GM11168 (cell line): ENCODE data around the gene PALB2.

Experiments
- in situ Hi-C: fragments of 300-500 bp; cut with MboI; formaldehyde crosslinking; loops from one replicate; pipeline ENCODE4 v1.12.0; 2022; ENCODE audit warnings: low sequenced_read_pairs; ENCODE audit not compliant: unreplicated experiment

The PALB2 gene

DNA sequence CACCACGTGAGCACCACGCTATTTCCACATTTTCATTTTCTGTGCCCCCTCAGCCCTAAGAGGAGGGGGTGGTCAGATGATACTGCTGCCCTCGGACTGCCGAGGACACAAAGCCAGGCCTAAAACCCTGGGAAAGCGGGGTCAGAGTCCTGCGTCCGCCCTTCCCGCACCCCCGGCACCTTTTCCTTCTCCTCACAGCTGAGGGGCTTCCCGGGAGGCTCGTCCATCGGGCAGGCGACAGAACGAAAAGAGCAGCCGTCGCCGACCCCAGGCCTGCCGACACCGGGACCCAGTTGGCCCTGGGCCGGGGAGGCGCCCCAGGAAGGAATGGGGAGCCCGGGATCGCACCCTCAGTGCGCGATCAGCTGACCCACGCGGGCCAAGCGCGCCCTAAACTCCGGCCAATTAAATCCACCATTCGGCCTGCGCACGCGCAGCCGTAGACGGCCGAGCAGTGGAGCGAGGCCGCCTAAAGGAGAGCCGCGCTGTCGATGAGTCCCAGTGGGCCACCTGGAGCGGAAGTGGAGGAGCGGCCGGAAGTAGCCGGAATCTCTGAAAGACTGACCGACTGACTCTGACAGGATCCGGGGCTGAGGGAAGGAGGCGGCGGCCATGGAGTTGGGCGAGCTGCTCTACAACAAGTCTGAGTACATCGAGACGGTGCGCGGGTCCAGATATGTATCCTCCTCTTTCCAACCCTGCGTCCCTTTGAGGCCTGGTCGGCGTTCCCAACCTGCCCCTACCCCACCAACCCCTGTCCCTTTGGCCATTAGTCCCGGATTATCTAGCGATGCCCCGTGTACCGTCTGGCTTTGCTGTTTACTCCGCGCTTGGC lies at the start of gene PALB2, which contains the start of gene DCTN5:
Gene PALB2 (minus strand): TSS at position 380 of the 835 bp plus-strand sequence. CDS start 153 bp downstream, at position 227.
Gene DCTN5 (plus strand): TSS at position 536 of the 835 bp plus-strand sequence. CDS start 77 bp downstream, at position 613.
- in situ Hi-C loops = no loop called here

DNA sequence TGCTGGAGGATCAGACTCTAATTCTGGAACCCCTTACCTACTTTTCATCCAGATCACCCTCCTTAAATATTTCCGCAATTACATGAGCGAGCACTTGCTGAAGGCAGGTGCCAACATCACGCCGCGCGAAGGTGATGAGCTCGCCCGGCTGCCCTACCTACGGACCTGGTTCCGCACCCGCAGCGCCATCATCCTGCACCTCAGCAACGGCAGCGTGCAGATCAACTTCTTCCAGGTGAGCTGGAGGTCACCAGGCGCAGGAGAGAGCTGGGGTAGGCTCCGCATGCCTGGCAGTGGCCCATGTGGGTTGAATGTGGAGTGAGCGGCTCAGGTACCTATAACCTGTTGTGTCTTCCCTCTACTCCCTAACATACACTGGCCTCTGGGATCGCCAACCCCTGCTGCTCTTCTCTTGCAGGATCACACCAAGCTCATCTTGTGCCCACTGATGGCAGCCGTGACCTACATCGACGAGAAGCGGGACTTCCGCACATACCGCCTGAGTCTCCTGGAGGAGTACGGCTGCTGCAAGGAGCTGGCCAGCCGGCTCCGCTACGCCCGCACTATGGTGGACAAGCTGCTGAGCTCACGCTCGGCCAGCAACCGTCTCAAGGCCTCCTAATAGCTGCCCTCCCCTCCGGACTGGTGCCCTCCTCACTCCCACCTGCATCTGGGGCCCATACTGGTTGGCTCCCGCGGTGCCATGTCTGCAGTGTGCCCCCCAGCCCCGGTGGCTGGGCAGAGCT lies 48.5 kb upstream of the PALB2 start:
- in situ Hi-C loops = no loop called here

DNA sequence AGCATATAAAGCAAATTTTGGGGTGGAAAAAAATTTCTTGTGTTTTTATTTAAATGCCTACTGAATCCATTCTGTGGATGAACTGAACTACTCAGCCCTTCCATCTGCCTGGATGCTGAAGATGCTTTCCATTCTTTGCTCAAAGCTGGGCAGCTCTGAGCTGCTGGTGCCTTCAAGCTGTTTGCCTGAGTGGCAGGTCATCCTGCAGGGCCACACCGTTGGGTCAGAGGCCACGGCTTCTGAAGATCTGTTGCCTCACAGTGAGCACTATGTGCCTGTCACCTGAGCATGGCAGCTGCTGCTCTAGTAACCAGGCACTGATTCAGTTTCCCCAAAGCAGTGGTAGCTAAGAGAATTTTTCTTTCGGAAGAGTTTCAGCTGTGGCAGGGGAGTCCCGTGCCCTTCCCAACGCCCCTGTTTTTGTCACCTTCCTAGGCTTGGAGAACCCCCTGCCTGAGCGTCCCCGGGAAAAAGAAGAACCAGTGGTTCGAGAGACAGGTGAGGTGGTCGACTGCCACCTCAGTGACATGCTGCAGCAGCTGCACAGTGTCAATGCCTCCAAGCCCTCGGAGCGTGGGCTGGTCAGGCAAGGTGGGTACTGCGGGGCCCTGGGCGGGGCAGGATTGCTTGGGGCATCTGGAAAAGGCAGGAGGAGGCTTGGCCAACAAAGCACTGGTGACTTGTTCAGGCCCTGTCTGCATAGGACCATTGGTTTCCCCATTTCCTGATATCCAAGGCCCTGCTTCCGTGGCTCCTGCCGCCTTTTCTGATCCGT lies 46.1 kb upstream of the PALB2 start:
- in situ Hi-C loops = no loop called here

DNA sequence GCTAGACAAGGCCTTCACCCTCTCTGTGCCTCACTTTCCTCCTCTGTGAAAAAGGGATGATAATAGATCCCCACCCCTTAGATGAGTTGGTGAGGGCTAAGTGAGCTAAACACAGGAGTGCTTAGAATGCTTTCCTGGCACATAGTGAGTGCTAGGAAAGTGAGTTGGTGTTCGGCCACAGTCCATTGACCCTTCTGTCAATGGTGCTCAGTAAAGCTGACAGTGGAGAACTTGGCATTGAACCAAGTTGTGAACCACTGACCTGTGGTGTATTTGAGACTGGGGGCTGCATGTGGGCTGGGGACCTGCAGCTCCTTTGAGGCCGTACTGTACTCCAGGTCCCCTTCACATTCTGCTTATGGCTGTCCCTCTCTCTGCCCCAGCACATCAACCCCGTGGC lies 42.4 kb upstream of the PALB2 start:
- in situ Hi-C loops = no loop called here

DNA sequence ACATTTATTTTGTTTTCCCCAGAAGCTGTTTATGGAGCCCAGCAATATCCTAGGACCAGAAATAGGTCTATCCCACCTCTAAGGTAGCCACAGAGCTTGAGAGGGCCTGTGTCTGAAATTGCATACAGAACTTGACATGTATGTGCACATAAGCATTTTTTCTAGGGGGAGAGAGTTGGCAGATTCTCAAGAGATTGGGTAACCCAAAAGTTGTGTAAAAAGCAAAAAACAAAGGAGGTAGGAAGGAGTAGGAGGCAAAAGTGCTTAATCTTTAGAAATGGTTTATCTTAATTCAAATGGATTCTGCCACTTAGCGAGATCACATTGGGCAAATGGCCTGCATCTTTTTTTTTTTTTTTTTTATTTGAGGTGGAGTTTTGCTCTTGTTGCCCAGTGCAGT lies 41.1 kb upstream of the PALB2 start:
- in situ Hi-C loops = no loop called here

DNA sequence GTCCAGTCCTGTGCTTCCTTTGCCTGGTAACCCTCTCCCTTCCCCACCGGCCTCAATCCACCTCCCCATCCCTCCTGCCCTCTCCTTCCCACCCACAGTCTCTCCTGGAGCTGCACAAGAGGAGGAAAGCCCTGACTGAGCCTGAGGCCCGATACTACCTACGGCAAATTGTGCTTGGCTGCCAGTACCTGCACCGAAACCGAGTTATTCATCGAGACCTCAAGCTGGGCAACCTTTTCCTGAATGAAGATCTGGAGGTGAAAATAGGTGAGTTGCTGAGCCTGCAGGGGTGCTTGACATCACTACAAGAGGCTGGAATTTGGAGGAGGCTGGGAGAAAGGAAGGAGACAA lies 38.9 kb upstream of the PALB2 start:
- in situ Hi-C loops = no loop called here

DNA sequence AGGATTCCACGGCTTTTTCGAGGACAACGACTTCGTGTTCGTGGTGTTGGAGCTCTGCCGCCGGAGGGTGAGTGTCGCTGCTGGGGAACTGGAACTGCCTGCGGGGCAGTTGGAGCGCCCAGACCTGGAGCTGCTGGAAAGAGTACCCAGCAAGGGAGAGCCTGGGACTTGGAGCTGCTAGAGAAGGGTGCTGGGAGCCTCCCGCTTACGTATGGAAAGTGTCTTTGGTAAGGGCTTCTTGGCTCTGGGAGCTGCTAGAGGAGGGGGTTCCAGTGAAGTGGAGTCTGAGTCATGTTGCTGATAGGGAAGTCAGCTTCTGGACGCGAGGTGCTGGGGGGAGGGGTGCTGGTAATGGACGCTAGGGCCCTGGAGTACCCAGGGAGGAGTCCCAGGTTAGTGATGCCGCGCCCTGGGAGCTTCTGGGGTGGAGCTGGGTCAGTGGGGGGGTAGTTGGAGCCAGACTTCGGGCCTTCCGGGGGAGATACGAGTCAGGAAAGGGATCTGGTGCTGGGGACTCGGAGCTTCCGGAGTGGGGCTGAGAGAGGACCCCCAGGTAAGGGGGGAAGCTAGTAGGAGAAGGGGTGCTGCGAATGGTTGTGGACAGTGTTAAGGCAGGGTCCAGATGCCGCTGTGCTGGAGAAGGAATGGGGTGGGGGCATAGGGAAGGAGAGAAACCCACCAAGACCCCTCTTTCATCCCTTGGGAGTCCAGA lies 38.3 kb upstream of the PALB2 start:
- in situ Hi-C loops = no loop called here

DNA sequence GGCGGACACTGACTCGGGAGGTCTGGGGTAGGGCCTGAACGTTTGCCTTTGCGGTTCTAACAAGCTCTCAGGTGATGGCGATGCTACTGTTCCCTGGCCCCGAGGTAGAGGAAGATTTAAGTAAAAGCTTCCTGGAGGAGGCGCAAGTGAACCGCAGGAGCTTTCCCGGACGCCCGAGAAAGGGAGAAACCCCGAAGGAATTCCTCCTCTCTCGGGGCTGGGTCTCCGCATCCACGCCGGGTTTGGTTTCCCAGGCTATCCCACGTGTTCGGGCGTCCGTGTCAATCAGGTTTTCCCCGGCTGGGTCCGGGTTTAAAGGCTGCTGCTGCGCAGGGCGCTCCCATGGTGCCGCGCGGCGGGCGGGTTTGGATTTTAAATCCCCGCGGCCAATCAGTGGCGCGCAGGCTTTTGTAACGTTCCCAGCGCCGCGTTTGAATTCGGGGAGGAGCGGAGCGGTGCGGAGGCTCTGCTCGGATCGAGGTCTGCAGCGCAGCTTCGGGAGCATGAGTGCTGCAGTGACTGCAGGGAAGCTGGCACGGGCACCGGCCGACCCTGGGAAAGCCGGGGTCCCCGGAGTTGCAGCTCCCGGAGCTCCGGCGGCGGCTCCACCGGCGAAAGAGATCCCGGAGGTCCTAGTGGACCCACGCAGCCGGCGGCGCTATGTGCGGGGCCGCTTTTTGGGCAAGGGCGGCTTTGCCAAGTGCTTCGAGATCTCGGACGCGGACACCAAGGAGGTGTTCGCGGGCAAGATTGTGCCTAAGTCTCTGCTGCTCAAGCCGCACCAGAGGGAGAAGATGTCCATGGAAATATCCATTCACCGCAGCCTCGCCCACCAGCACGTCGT lies 37.5 kb upstream of the PALB2 start, which contains the start of gene PLK1:
Gene PLK1 (plus strand): TSS at position 460 of the 844 bp plus-strand sequence. CDS start 44 bp downstream, at position 504.
- in situ Hi-C loops = no loop called here

DNA sequence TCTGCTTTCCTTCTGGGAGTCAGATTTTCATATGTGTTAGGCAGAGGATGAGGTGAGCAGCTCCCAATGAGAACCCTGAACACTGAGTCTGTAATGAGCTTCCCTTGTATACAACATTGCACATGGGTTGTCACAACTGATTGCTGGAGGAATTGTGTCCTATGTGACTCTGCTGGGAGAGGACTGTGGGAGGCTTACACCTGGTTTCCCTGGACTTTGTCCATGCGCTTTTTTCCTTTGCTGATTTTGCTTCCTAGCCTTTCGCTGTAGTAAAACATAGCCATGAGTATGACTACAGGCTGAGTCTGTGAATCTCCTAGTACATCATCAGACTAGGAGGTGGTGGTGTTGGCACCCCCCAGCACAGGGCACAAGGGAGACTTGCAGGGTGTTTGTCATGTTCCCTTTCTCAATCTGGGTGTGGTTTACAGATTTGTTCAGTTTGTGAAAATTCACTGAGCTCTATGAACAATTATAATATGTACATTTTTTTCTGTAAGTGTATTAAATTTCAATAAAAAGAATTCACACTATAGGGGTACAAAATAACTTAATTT lies 35.9 kb upstream of the PALB2 start:
- in situ Hi-C loops = no loop called here

DNA sequence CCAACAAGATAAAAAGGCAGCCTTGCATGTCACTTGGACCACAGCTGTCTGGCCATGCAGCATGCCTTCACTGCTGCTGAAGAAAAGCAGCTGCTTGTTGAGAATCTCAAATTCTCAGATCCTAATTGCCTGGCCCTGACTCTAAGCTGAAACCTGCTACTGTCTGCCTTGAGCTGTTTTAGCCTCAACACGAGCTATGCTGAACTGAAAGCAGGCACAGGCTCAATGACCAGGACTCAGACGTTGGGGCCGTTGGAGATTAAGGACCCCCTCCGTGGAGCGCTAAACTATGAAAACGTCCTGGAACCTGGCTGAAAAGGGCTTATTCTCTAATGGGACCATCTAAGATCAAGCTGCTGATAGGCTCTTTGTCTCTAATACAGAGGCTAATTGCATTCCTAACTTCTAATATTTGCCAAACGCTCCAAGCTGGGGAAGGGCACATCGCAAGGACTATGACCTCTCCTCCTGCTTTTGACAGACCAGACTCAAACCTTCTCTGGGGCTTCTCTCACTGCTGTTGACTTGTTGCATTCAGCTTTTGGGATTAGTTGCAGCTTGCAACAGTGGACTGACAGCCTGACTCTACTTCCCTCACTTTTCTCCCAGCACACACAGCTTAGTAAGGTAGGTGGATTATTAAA lies 33.0 kb upstream of the PALB2 start:
- in situ Hi-C loops = no loop called here

DNA sequence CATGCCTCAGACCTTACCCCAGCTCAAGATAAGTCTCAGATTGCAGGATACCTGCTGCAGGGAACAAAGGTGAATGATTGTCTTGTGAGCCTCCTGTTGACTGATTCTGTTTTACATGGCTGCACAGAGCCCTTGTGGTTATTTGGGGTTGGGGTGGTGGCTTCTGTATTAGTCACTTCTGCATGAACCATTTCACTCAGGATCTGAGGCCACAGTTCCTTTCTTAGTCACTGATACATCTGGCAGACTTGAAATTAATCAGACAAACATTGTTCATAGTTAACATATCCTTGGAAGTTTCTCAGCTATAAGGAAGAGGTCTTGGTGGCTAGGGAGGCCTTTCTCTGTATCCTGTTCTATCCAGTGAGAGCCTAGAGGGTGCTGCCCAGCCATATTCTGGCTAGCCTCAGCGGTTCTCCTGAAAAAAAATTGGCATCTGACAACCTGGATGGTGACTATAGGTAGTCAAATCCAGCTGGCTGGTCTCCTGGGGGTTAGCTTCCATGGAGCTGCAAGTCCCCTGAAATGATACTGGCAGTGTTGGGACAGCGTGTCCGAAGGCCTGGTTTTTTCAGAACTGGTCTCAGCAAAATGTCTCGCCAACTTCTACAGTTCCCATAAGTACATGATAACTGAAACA lies 29.1 kb upstream of the PALB2 start:
- in situ Hi-C loops = no loop called here

DNA sequence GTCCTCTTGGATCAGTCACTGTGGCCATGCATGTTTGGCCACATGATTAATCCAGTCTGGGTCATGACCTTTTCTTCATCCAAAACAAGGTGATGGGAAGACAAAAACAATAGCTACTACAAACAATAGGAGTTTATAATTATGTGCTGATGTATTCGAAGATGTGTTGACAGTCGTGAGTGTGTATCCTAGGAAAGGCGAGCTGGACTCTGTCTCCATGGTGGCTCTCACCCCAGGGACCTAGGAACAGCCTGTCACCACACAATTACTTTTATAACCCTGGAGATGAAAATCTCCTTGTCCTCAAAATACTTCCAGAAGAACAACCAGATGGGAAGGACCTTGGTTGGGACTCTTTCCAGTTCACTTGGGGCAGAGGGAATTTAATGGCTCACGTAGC lies 27.8 kb upstream of the PALB2 start:
- in situ Hi-C loops = no loop called here

DNA sequence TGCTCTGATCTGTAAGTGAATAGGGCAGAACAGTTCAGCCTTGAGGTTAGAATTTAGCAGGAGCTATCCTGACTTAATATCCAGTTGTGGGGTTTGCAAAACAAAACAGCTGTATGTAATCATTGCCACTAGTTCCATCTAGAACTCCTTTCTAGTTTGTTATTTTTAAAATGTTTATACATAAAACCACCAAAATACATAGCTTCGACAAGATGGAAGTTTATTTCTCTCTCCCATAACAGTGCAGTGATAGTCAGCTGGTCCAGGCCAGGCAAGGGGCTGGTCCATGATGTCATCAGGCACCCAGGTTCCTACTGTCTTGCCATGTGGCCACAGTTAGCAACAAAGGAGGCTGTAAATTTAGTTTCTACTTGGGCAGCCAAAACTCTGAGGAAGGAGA lies 27.1 kb upstream of the PALB2 start:
- in situ Hi-C loops = no loop called here

DNA sequence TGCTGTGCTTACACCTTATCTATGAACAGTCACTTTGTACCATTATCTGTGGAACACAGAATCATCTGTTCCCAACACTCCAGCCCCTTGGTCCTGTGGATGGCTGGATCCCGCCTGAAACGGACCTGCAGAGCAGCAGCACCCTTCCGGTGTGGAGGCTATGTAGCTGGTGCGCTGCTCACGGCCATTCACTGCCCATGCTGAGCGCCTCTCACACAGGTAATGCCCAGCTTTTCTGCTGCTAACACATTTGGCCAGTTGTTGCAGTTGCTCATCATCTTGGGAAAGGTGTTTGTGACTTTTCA lies 26.2 kb upstream of the PALB2 start:
- in situ Hi-C loops = no loop called here

DNA sequence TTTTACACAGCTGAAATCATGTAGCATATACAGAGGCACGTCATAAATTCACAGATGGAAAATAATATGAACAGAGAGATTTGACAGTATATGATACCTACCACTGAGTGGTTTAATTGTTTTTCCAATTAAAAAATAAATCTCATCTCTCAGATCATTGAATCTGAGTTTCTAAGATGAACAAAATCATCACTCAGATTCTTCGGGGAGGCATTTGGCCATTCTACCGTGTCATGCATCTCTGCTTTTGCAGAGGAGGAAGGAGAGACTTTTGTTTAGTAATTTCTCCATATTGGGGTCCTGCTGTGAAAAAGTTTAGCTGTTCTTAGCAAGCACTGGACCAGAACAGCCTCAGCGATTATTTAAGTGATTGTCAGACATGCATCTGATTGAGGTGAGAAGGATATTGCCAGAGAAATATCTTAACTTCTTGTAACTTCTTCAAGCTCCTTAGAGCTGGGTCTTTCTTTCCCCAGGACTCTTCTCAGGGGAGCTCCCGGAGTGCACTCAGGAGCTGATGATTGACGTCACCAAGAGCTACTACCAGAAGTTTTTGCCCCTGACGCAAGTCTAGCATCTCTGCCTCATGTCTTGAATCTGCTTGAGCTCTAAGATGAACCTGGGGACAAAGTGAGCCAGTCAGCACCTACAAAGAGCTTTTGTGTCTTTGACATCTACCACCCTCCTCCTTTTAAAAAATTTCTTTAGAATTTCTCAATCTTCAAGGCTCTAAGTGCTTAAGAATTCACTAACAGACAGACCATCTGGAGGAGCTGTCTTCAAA lies 25.7 kb upstream of the PALB2 start:
- in situ Hi-C loops = no loop called here

DNA sequence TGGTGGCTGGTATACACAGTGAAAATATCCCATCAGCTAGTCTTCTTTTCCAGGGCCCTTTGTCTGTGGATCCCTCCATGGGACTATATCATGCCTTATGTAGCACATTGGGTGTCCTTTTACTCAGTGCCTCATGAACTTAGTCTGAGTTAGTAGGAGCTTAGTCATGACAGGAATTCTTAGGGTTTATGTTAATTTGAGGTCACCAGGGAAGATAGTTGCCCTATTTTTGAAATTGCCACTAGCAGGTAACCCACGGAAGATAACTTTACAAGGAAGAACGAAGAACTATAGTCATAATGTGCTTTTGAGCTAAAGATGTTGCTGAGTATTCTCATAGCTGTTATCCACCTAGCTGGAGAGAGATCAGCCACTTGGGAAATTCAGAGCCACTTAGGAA lies 22.8 kb upstream of the PALB2 start:
- in situ Hi-C loops = no loop called here

DNA sequence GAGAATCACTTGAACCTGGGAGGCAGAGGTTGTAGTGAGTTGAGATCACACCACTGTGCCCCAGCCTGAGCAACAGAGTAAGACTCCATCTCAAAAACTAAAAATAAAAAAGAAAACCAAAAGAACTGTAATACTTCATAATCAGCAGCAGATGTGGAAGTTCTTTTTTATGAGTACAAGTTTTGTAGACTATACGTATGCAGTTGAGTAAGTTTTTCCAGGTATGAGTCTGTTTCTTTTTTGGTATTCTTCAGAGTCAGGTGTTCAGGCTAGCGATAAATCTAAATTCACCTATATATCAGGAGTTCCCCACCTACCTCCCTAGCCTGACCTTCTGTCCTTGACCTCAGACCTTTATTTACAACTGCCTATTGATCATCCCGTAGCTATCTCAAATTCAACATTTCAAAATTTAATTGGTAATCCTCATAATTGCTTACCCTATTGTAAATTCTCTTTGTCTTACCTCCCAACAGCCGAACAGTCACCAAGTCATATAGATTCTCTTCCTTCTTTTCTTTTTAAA lies 10.9 kb upstream of the PALB2 start:
- in situ Hi-C loops = no loop called here
